ENCODE data around the gene EHHADH.

The EHHADH gene

GRCh38 chr3:185253645-185254410 is at the start of gene EHHADH:
Gene EHHADH (minus strand): TSS chr3:185254049. CDS start chr3:185254022, 27 bp downstream.
- in situ Hi-C loops (cut with HindIII; ENCODE audit: low sequenced_read_pairs): no loop called here

GRCh38 chr3:185299918-185300426 is 46.1 kb upstream of the EHHADH start:
- in situ Hi-C loops (cut with HindIII; ENCODE audit: low sequenced_read_pairs): loop anchor here (5.0 kb wide), 1 partner anchor 97 kb away; no protein-coding TSS in a partner anchor

- in situ Hi-C loops (cut with HindIII; ENCODE audit: low sequenced_read_pairs): loop anchor here (5.0 kb wide), 1 partner anchor 99 kb away; no protein-coding TSS in a partner anchor
Measured at GRCh38 chr3:185297867-185298266, 44.0 kb upstream of the EHHADH start.

- in situ Hi-C loops (cut with HindIII; ENCODE audit: low sequenced_read_pairs): no loop called here
Measured at GRCh38 chr3:185292238-185292637, 38.4 kb upstream of the EHHADH start.

GRCh38 chr3:185290266-185290665 is 36.4 kb upstream of the EHHADH start:
- in situ Hi-C loops (cut with HindIII; ENCODE audit: low sequenced_read_pairs): no loop called here

- in situ Hi-C loops (cut with HindIII; ENCODE audit: low sequenced_read_pairs): no loop called here
Measured at GRCh38 chr3:185283374-185283935, 29.6 kb upstream of the EHHADH start.

GRCh38 chr3:185282696-185283373 is 29.0 kb upstream of the EHHADH start:
- in situ Hi-C loops (cut with HindIII; ENCODE audit: low sequenced_read_pairs): no loop called here

- in situ Hi-C loops (cut with HindIII; ENCODE audit: low sequenced_read_pairs): no loop called here
Measured at GRCh38 chr3:185280572-185281365, 26.9 kb upstream of the EHHADH start.

- in situ Hi-C loops (cut with HindIII; ENCODE audit: low sequenced_read_pairs): no loop called here
Measured at GRCh38 chr3:185279587-185280138, 25.8 kb upstream of the EHHADH start.

- in situ Hi-C loops (cut with HindIII; ENCODE audit: low sequenced_read_pairs): no loop called here
Measured at GRCh38 chr3:185276415-185276814, 22.6 kb upstream of the EHHADH start.

GRCh38 chr3:185272033-185272432 is 18.2 kb upstream of the EHHADH start:
- in situ Hi-C loops (cut with HindIII; ENCODE audit: low sequenced_read_pairs): loop anchor here (5.0 kb wide), 1 partner anchor 45 kb away; no protein-coding TSS in a partner anchor

GRCh38 chr3:185270956-185271332 is 17.1 kb upstream of the EHHADH start:
- in situ Hi-C loops (cut with HindIII; ENCODE audit: low sequenced_read_pairs): loop anchor here (5.0 kb wide), 1 partner anchor 44 kb away; no protein-coding TSS in a partner anchor

GRCh38 chr3:185270262-185270955 is 16.6 kb upstream of the EHHADH start:
- in situ Hi-C loops (cut with HindIII; ENCODE audit: low sequenced_read_pairs): loop anchor here (5.0 kb wide), 1 partner anchor 43 kb away; no protein-coding TSS in a partner anchor

- in situ Hi-C loops (cut with HindIII; ENCODE audit: low sequenced_read_pairs): no loop called here
Measured at GRCh38 chr3:185268194-185268962, 14.5 kb upstream of the EHHADH start.

- in situ Hi-C loops (cut with HindIII; ENCODE audit: low sequenced_read_pairs): no loop called here
Measured at GRCh38 chr3:185267193-185267592, 13.3 kb upstream of the EHHADH start.

GRCh38 chr3:185264849-185265553 is 11.2 kb upstream of the EHHADH start:
- in situ Hi-C loops (cut with HindIII; ENCODE audit: low sequenced_read_pairs): no loop called here

- in situ Hi-C loops (cut with HindIII; ENCODE audit: low sequenced_read_pairs): no loop called here
Measured at GRCh38 chr3:185263423-185263822, 9.6 kb upstream of the EHHADH start.

GRCh38 chr3:185257334-185257733 is 3.5 kb upstream of the EHHADH start:
- in situ Hi-C loops (cut with HindIII; ENCODE audit: low sequenced_read_pairs): no loop called here

All from endothelial cell of hepatic sinusoid (primary cell).